ENCODE results near the gene COMMD7. TPM values are rescaled to one million over a fixed set of nuclear protein-coding genes. Genes with fewer than 3 reads are reported as not detected.

COMMD7 gene
- total RNA-seq, 1 donor from 2014 or later: 48.4 TPM

GRCh38 chr20:32661820-32662528 is 81.3 kb downstream of the COMMD7 start:
- no peak for DNase-seq
- intact Hi-C loops (cut with micrococcal nuclease): no loop called here

GRCh38 chr20:32660661-32661060 is 82.6 kb downstream of the COMMD7 start:
- no peak for DNase-seq
- ATAC-seq: no peak
- intact Hi-C loops (cut with micrococcal nuclease): no loop called here

More at GRCh38 chr20:32661820-32662528, 81.3 kb downstream of the COMMD7 start:
- no peak for ATAC-seq

DNA sequence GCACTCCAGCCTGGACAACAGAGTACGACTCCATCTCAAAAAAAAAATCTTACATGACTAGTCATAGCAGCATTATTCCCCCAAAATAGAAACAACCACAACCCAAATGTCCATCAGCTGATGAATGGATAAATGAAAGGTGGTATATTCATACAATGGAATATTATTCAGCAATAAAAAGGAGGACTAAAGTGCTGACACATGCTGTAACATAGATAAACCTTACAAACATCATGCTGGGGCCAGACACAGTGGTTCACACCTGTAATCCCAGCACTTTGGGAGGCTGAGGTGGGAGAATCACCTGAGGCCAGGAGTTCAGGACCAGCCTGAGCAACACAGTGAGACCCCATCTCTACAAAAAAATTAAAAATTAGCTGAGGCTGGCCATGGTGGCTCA is 86.4 kb downstream of the COMMD7 start:
- no peak for ATAC-seq
- intact Hi-C loops (cut with micrococcal nuclease): no loop called here
- no peak for DNase-seq

GRCh38 chr20:32655903-32656512 is 87.3 kb downstream of the COMMD7 start:
- intact Hi-C loops (cut with micrococcal nuclease): no loop called here
- peak; percentile 1 for DNase-seq
- ATAC-seq: no peak

DNA sequence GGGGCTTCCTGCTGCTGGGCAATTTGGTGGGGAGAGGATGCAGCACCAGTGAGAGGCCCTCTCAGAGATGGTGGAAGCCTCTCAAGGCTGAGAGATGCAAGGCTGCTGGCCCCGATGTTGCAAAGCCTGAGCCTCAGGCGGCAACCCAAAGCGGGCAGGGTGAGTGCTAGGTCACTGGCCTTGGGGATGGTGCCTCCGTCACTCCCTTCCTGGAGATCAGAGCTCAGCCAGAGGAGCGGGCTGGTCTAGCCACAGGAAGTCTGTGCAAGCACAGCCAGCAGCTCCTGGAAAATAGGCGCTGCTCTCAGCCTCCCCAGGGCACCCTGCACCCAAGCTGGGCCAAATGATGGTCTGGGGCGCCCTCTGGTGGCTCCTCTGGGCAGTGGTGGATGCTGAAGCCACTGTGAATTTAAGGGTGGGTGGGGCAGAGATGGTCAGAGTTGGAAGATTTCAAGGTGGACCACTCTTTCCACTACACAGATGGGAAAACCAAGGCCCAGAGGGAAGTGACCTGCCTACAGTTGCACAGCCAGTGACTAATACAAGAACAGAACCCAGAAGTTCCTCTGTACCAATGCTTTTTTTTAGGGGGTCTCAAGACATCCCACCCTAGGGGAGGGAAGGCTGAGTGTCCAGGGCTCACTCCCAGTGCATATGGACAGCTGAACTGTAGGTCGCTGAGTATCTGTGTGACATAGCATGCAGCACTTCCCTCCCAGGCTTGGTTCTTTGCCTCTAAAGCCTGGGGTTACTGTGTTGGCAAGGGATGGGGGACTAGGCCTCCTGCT is 90.3 kb downstream of the COMMD7 start:
- peak; percentile 98 for ATAC-seq
- intact Hi-C loops (cut with micrococcal nuclease): loop anchor here (2.0 kb wide), 1 partner anchor 132 kb away; no protein-coding TSS in a partner anchor
- peak; percentile 90 for DNase-seq

Other genes starting within 250 kb of the COMMD7 start
- gene NOL4L, start 158.1 kb downstream of the COMMD7 start, total RNA-seq: 5.2 TPM
- not detected for gene C20orf203, start 69.5 kb downstream of the COMMD7 start, total RNA-seq
- 0.50 TPM for gene DNMT3B, start 18.9 kb upstream of the COMMD7 start, total RNA-seq
- 65.7 TPM for gene MAPRE1, start 76.5 kb upstream of the COMMD7 start, total RNA-seq
- not detected for gene EFCAB8, start 115.5 kb upstream of the COMMD7 start, total RNA-seq